Effector memory CD8-positive, alpha-beta T cell (primary cell): ENCODE measurements around the gene B3GALT2.

ENCODE experiments used
- ATAC-seq: fragments of 150-1000 bp; cut with Tn5 transposase; replicated peaks from 2 replicates; pipeline ENCODE4 v1.10.0; 2021; ENCODE audit warnings: mild to moderate bottlenecking, moderate library complexity
- DNase-seq, 3 experiments: peaks; one replicate each; pipeline ENCODE4 v3.0.0; 2021
- H3K27ac Mint-ChIP-seq, 2 donors: one replicate each; pipeline ENCODE4 v1.8.0; 2022; ENCODE audit warnings: mild to moderate bottlenecking in 2 of 2, mixed read lengths in 2 of 2, moderate library complexity in 2 of 2
- H3K27me3 Mint-ChIP-seq, 2 donors: one replicate each; pipeline ENCODE4 v1.8.0; 2022; ENCODE audit warnings: mixed read lengths in 2 of 2
- H3K36me3 Mint-ChIP-seq: one replicate; pipeline ENCODE4 v1.8.0; 2022; ENCODE audit warnings: mild to moderate bottlenecking, moderate library complexity, mixed read lengths; ENCODE audit not compliant: insufficient read depth
- H3K4me1 Mint-ChIP-seq, 2 donors: one replicate each; pipeline ENCODE4 v1.8.0; 2022; ENCODE audit warnings: low read depth in 2 of 2, mixed read lengths in 2 of 2
- H3K4me3 Mint-ChIP-seq, 2 donors: one replicate each; pipeline ENCODE4 v1.8.0; 2022; ENCODE audit warnings: mild to moderate bottlenecking in 2 of 2, mixed read lengths in 2 of 2, moderate library complexity in 2 of 2
- H3K9me3 Mint-ChIP-seq, 2 donors: one replicate each; pipeline ENCODE4 v1.8.0; 2022; ENCODE audit warnings: mixed read lengths in 2 of 2

B3GALT2 gene

DNA sequence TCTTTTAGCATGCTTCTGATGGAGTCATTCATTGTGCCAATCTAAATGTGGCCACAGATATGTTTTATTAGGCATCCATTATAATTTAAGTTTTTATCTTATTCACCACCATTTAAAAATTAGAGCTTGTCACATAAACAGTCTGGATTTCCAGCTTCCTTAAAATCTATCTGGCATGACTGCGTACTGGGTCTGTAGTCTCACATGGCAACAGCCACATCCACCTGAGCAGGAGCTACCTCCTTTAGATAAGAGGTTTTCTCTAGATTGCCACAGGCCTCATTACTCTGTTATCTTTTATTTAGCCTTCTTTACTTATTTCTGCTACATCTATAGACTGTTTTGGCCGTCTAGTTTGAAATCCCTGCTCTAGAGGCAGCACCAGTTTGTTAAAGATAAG is 29.1 kb downstream of the B3GALT2 start:
- no peak for DNase-seq
- H3K4me1 Mint-ChIP-seq: peaks cover 9 to 37% of the 10 kb centered on the region in 2 donors
- H3K27ac Mint-ChIP-seq: peak overlapping the region in 1 of 2 donors; percentile 5
- no peaks in the 10 kb centered on the region for H3K27me3 Mint-ChIP-seq
- no peak overlapping the region for H3K4me3 Mint-ChIP-seq
- no peak for ATAC-seq
- no peaks in the 10 kb centered on the region for H3K9me3 Mint-ChIP-seq
- peaks cover 27% of the 10 kb centered on the region for H3K36me3 Mint-ChIP-seq

- ATAC-seq (no peak), DNase-seq (no peak)
- H3K36me3 Mint-ChIP-seq: peaks cover 33% of the 10 kb centered on the region
- peaks cover 9 to 37% of the 10 kb centered on the region in 2 donors for H3K4me1 Mint-ChIP-seq
- H3K9me3 Mint-ChIP-seq: no peaks in the 10 kb centered on the region
- no peaks in the 10 kb centered on the region for H3K27me3 Mint-ChIP-seq
- H3K27ac Mint-ChIP-seq: peak overlapping the region; percentile 17 to 20
- no peak overlapping the region for H3K4me3 Mint-ChIP-seq
These were observed 29.6 kb downstream of the B3GALT2 start for GRCh38 chr1:193156822-193157142.

DNA sequence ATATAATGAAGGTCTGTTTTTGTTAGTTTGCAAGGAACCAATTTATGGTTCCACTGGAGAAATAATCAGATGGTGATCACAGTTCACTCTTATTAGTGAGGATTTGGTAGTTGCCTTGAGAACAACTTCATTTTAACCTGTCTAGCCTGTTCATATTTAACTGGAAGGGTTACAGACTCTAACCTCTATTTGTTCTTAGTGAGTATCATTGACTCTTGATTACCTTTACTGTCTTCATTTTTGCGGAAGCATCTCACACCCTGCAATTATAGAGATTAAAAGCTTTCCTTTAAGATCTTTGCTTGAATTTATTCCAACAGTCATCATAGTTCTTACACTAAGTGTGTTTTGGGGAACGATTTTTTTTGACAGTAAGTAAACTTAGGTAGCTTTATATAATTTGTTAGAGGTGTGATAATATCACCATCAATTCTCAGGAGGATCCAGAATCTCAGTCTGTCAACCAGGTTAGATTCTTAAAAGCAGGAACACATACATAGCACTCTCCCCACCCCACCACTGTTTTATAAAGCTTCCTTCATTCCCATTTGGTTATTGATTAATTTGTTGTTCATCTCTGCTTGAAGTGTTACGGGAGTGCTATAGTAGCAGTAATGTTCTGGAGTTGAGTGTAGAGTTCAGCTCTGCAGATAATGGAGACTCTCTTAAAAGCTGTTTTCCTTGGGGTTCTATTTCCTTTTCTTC is 30.1 kb downstream of the B3GALT2 start:
- H3K27ac Mint-ChIP-seq: peak overlapping the region; percentile 17 to 20

GRCh38 chr1:193144999-193145398 is 41.4 kb downstream of the B3GALT2 start:
- no peaks in the 10 kb centered on the region for H3K9me3 Mint-ChIP-seq
- peaks cover 57% of the 10 kb centered on the region for H3K36me3 Mint-ChIP-seq
- no peak overlapping the region for H3K27ac Mint-ChIP-seq
- peaks cover 9 to 13% of the 10 kb centered on the region in 2 donors for H3K4me1 Mint-ChIP-seq
- H3K27me3 Mint-ChIP-seq: no peaks in the 10 kb centered on the region
- no peak for ATAC-seq
- H3K4me3 Mint-ChIP-seq: no peak overlapping the region
- no peak for DNase-seq

More for the DNA sequence above, 30.1 kb downstream of the B3GALT2 start:
- DNase-seq: no peak
- Mint-ChIP-seq H3K27me3 (no peaks in the 10 kb centered on the region), H3K4me3 (no peak overlapping the region), H3K9me3 (no peaks in the 10 kb centered on the region), H3K36me3 (peaks cover 38% of the 10 kb centered on the region), H3K4me1 (peaks cover 9 to 37% of the 10 kb centered on the region in 2 donors)
- no peak for ATAC-seq

- no peaks in the 10 kb centered on the region for H3K27me3 Mint-ChIP-seq
- no peak for DNase-seq
- H3K4me3 Mint-ChIP-seq: no peak overlapping the region
- no peak for ATAC-seq
- peaks cover 57% of the 10 kb centered on the region for H3K36me3 Mint-ChIP-seq
- H3K4me1 Mint-ChIP-seq: peaks cover 14 to 15% of the 10 kb centered on the region in 2 donors
- H3K9me3 Mint-ChIP-seq: no peaks in the 10 kb centered on the region
- no peak overlapping the region for H3K27ac Mint-ChIP-seq
These were observed 42.0 kb downstream of the B3GALT2 start for GRCh38 chr1:193144361-193144938.

DNA sequence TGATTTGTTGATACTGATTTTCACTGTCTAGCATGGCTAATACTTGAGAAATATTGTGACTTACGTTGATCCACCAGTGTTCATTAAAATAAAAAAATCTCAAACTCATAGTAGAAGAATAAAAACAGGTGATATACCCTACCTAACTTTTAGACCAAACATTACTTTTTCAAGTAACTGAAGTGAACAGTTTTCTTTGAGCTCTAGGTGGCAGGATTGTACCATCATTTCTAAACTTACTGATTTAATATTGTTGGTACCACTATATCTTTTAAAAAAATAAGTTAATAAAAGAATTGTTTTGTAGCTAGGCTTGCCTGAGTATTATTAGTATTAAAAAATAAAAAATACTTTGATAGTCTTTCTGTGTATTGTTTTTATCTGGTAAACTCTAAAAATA is 43.1 kb downstream of the B3GALT2 start:
- Mint-ChIP-seq H3K9me3 (no peaks in the 10 kb centered on the region), H3K27ac (peak overlapping the region in 1 of 2 donors; percentile 32), H3K4me3 (no peak overlapping the region), H3K27me3 (no peaks in the 10 kb centered on the region), H3K4me1 (peaks cover 15 to 16% of the 10 kb centered on the region in 2 donors), H3K36me3 (peaks cover 57% of the 10 kb centered on the region)
- ATAC-seq (no peak), DNase-seq (no peak)

DNA sequence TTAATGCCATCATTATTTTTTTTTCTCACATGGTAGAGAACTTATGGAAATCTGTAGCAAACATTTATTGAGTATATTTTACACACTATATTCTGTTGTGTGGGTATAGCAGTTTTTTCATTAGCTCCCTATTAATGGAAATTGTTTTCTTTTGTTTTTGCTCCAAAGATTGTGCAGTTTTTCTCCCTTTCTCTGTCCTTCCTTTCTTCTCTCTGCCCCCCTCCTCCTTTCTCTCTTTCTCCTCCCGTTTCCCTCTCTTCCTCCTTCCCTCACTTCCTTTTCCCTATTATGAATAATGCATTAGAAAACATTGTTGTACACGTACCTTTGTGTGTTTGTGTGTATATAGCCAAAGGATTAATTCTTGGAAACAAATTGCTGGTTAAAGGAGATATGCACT is 44.0 kb downstream of the B3GALT2 start:
- Mint-ChIP-seq H3K4me1 (peaks cover 17 to 18% of the 10 kb centered on the region in 2 donors), H3K4me3 (no peak overlapping the region), H3K9me3 (no peaks in the 10 kb centered on the region), H3K27ac (peak overlapping the region in 1 of 2 donors; percentile 32), H3K27me3 (no peaks in the 10 kb centered on the region), H3K36me3 (peaks cover 56% of the 10 kb centered on the region)
- no peak for DNase-seq
- ATAC-seq: no peak

DNA sequence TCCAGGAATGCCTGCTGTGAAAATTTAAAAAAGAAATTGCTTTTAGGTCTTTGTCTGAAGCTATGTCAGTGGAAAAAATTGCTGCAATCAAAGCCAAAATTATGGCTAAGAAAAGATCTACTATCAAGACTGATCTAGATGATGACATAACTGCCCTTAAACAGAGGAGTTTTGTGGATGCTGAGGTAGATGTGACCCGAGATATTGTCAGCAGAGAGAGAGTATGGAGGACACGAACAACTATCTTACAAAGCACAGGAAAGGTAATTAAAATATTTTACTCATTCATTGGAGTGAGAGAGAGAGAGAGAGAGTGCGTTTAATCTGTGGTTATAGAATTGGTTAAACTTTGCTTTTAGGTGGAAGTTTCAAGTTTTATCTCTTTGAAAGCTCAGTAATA is 44.6 kb downstream of the B3GALT2 start:
- ATAC-seq (peak; percentile 58), DNase-seq (no peak)
- no peaks in the 10 kb centered on the region for H3K27me3 Mint-ChIP-seq
- H3K9me3 Mint-ChIP-seq: no peaks in the 10 kb centered on the region
- peaks cover 17 to 18% of the 10 kb centered on the region in 2 donors for H3K4me1 Mint-ChIP-seq
- H3K4me3 Mint-ChIP-seq: no peak overlapping the region
- no peak overlapping the region for H3K27ac Mint-ChIP-seq
- H3K36me3 Mint-ChIP-seq: peaks cover 57% of the 10 kb centered on the region

- H3K4me1 Mint-ChIP-seq: peaks cover 12% of the 10 kb centered on the region in 2 donors
- no peaks in the 10 kb centered on the region for H3K9me3 Mint-ChIP-seq
- H3K36me3 Mint-ChIP-seq: peaks cover 72% of the 10 kb centered on the region
- H3K27me3 Mint-ChIP-seq: no peaks in the 10 kb centered on the region
- H3K27ac Mint-ChIP-seq: no peak overlapping the region
- no peak for ATAC-seq
- DNase-seq: no peak
- H3K4me3 Mint-ChIP-seq: no peak overlapping the region
These were observed 46.2 kb downstream of the B3GALT2 start for GRCh38 chr1:193140254-193140653.

- no peaks in the 10 kb centered on the region for H3K9me3 Mint-ChIP-seq
- H3K4me1 Mint-ChIP-seq: peaks cover 25 to 36% of the 10 kb centered on the region in 2 donors
- H3K36me3 Mint-ChIP-seq: peaks cover 77% of the 10 kb centered on the region
- H3K4me3 Mint-ChIP-seq: peak overlapping the region in 1 of 2 donors; percentile 16
- H3K27ac Mint-ChIP-seq: peak overlapping the region; percentile 53 to 61
- DNase-seq: no peak
- H3K27me3 Mint-ChIP-seq: no peaks in the 10 kb centered on the region
- no peak for ATAC-seq
These were observed 55.0 kb downstream of the B3GALT2 start for GRCh38 chr1:193131266-193131860.
